Measurements from ENCODE around the gene OR14A16.

DNA sequence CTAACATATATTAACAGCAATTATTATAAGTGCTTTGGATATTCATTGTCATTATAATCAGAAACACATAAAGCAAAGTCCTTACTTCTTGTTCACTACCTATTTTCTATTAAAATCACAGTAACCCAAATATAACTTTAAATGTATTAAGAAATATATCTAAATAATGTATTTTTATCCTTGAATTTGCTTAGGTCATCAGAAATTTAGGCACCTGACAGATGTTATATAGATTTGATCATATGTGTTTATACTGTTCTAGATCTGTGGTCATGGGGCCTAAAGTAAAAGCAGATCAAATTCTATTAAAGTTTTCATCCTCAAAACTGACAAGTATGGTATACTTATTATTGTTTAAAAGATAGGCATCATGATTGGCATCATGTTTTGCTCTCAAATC, 54.3 kb downstream of the OR14A16 start:
- TF ChIP-seq, protein P1, sequence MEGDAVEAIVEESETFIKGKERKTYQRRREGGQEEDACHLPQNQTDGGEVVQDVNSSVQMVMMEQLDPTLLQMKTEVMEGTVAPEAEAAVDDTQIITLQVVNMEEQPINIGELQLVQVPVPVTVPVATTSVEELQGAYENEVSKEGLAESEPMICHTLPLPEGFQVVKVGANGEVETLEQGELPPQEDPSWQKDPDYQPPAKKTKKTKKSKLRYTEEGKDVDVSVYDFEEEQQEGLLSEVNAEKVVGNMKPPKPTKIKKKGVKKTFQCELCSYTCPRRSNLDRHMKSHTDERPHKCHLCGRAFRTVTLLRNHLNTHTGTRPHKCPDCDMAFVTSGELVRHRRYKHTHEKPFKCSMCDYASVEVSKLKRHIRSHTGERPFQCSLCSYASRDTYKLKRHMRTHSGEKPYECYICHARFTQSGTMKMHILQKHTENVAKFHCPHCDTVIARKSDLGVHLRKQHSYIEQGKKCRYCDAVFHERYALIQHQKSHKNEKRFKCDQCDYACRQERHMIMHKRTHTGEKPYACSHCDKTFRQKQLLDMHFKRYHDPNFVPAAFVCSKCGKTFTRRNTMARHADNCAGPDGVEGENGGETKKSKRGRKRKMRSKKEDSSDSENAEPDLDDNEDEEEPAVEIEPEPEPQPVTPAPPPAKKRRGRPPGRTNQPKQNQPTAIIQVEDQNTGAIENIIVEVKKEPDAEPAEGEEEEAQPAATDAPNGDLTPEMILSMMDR (IDR thresholded peaks at IDR 0.05), result no peak
- TF ChIP-seq POLR2AphosphoS5 (IDR thresholded peaks at IDR 0.05; ENCODE audit: low read depth, low read length), result no peak
- TF ChIP-seq SIN3A (IDR thresholded peaks at IDR 0.05; ENCODE audit: borderline replicate concordance, insufficient read depth, low read depth, low read length), result no peak

All from Panc1 (cell line).